Transverse colon (tissue), 4 donors: ENCODE results near the gene STXBP5.

Source experiments
- POLR2AphosphoS5 ChIP-seq, 3 donors: sonication (generic); formaldehyde crosslinking; IDR thresholded peaks; one replicate each; pipeline ENCODE4 v1.6.1; 2016; ENCODE audit warnings: antibody characterized with exemption in 3 of 3
- TF ChIP-seq, protein P1 (sequence below), 5 experiments: fragments of 200-600 bp in 3 of 5; fragments of 450-650 bp in 2 of 5; sonication (generic) in 3 of 5; IDR thresholded peaks; 1 replicate in 2 of 5; 2 replicates in 3 of 5; pipeline ENCODE4 v1.5.1; 2016 to 2017; ENCODE audit warnings: antibody characterized with exemption in 5 of 5, inconsistent platforms in 3 of 5, mild to moderate bottlenecking in 2 of 5, moderate library complexity in 1 of 5

DNA sequence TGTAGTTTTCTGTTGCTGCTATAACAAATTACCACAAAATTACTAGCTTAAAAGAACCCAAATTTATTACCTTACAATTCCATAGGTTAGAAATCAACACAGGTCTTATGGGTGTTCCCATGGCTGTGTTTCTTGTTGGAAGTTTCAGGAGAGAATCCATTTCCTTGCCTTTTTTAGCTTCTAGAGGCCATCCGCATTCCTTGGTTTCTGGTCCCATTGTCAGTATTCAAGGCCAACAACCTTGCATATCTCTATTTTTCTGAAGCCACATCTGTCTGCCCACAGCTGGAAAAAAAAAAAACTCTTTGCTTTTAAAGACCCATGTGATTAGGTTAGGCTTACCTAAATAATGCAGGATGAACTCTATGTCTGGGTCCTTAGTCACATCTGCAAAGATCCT is 174.6 kb downstream of the STXBP5 start:
- no peak for TF ChIP-seq POLR2AphosphoS5 (IDR thresholded peaks at IDR 0.05)
- TF ChIP-seq, protein P1, sequence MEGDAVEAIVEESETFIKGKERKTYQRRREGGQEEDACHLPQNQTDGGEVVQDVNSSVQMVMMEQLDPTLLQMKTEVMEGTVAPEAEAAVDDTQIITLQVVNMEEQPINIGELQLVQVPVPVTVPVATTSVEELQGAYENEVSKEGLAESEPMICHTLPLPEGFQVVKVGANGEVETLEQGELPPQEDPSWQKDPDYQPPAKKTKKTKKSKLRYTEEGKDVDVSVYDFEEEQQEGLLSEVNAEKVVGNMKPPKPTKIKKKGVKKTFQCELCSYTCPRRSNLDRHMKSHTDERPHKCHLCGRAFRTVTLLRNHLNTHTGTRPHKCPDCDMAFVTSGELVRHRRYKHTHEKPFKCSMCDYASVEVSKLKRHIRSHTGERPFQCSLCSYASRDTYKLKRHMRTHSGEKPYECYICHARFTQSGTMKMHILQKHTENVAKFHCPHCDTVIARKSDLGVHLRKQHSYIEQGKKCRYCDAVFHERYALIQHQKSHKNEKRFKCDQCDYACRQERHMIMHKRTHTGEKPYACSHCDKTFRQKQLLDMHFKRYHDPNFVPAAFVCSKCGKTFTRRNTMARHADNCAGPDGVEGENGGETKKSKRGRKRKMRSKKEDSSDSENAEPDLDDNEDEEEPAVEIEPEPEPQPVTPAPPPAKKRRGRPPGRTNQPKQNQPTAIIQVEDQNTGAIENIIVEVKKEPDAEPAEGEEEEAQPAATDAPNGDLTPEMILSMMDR (IDR thresholded peaks at IDR 0.05) = no peak
